ENCODE results near the gene SLC25A3. TPM values are rescaled to one million over a fixed set of nuclear protein-coding genes. Genes with fewer than 3 reads are reported as not detected.

Gene SLC25A3
- total RNA-seq, 2 donors from 2014 or later = 522 to 531 TPM

DNA sequence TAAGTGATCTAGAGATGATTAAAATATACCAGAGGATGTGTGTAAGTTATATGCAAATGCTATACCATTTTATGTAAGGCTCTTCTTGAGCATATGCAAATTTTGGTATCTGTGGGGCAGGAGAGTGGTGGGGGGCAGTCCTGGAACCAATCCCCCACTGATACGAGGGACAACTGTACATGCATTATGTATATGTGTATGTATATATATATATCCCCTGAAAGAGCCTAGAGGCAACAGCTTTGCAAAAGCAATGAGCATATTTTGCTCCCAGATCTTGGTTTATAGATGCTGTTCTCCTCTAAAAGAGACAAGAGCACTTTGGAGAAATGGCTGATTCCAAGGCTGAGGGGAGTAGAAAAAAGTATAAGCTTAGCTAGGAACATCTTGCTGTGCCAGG is 12.4 kb upstream of the SLC25A3 start:
- H3K9me3 Mint-ChIP-seq = peaks cover 3% of the 10 kb centered on the region

DNA sequence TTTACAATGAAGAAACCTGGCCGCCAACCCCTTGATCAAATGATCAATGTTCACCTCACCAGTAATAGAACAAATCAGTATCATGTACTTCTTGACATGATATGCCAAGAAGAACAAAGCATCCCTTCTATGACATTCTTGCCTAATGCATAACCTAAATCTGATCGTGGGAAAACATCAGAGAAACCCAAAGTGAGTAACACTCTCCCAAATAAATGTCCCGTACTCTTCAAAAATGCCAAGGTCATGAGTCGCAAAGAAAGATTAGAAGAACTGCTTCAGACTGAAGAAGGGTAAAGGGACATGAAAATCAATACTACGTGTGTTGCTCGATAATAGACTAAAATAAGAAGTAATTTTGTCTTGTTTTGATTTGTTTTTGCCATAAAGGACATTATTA is 11.4 kb upstream of the SLC25A3 start:
- no peak overlapping the region for H3K9ac ChIP-seq (ENCODE audit: extremely low read depth, low read length, poor library complexity, severe bottlenecking)
- no peaks in the 10 kb centered on the region for H3K4me1 ChIP-seq (ENCODE audit: control insufficient read depth, insufficient read depth, low read length)
- Mint-ChIP-seq H3K27ac (no peak overlapping the region), H3K9me3 (no peaks in the 10 kb centered on the region), H3K36me3 (ENCODE audit: low read depth) (no peaks in the 10 kb centered on the region), H3K27me3 (ENCODE audit: insufficient read depth) (no peaks in the 10 kb centered on the region), H3K4me3 (no peak overlapping the region), H3K4me1 (peaks cover 3% of the 10 kb centered on the region)
- no peak overlapping the region for H3K4me3 ChIP-seq (ENCODE audit: low read length)
- H3K27ac ChIP-seq (ENCODE audit: low read depth, low read length) = no peak overlapping the region
- no peaks in the 10 kb centered on the region for H3K36me3 ChIP-seq (ENCODE audit: control insufficient read depth, insufficient read depth, low read length)
- WGBS, 2 experiments (ENCODE audit: insufficient coverage in 1 of 2, insufficient read length in 1 of 2) = 90 to 92% methylated on average over 5 to 6 of the region's 6 CpGs
- no peak for DNase-seq
- TF ChIP-seq, protein P1, sequence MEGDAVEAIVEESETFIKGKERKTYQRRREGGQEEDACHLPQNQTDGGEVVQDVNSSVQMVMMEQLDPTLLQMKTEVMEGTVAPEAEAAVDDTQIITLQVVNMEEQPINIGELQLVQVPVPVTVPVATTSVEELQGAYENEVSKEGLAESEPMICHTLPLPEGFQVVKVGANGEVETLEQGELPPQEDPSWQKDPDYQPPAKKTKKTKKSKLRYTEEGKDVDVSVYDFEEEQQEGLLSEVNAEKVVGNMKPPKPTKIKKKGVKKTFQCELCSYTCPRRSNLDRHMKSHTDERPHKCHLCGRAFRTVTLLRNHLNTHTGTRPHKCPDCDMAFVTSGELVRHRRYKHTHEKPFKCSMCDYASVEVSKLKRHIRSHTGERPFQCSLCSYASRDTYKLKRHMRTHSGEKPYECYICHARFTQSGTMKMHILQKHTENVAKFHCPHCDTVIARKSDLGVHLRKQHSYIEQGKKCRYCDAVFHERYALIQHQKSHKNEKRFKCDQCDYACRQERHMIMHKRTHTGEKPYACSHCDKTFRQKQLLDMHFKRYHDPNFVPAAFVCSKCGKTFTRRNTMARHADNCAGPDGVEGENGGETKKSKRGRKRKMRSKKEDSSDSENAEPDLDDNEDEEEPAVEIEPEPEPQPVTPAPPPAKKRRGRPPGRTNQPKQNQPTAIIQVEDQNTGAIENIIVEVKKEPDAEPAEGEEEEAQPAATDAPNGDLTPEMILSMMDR (conservative IDR thresholded peaks at IDR 0.05) = no peak
- H3K27me3 ChIP-seq (ENCODE audit: control insufficient read depth, insufficient read depth, low read length, poor library complexity, severe bottlenecking) = no peaks in the 10 kb centered on the region
- H3K9me3 ChIP-seq (ENCODE audit: control insufficient read depth, low read length) = no peaks in the 10 kb centered on the region

More for the DNA sequence above, 12.4 kb upstream of the SLC25A3 start:
- Mint-ChIP-seq H3K27me3 (ENCODE audit: insufficient read depth) (no peaks in the 10 kb centered on the region), H3K27ac (no peak overlapping the region), H3K4me1 (peaks cover 3% of the 10 kb centered on the region), H3K4me3 (no peak overlapping the region), H3K36me3 (ENCODE audit: low read depth) (no peaks in the 10 kb centered on the region)
- TF ChIP-seq, protein P1 (conservative IDR thresholded peaks at IDR 0.05) = no peak
- no peak for DNase-seq
- Histone ChIP-seq H3K9ac (ENCODE audit: extremely low read depth, low read length, poor library complexity, severe bottlenecking) (no peak overlapping the region), H3K36me3 (ENCODE audit: control insufficient read depth, insufficient read depth, low read length) (no peaks in the 10 kb centered on the region), H3K27ac (ENCODE audit: low read depth, low read length) (no peak overlapping the region), H3K4me3 (ENCODE audit: low read length) (no peak overlapping the region), H3K27me3 (ENCODE audit: control insufficient read depth, insufficient read depth, low read length, poor library complexity, severe bottlenecking) (no peaks in the 10 kb centered on the region), H3K9me3 (ENCODE audit: control insufficient read depth, low read length) (no peaks in the 10 kb centered on the region), H3K4me1 (ENCODE audit: control insufficient read depth, insufficient read depth, low read length) (no peaks in the 10 kb centered on the region)
- WGBS, 2 experiments (ENCODE audit: insufficient coverage in 1 of 2, insufficient read length in 1 of 2) = 100% methylated on average over 1 of the region's 1 CpG; no CpG with 5 or more reads in 1 of the 2 experiments

DNA sequence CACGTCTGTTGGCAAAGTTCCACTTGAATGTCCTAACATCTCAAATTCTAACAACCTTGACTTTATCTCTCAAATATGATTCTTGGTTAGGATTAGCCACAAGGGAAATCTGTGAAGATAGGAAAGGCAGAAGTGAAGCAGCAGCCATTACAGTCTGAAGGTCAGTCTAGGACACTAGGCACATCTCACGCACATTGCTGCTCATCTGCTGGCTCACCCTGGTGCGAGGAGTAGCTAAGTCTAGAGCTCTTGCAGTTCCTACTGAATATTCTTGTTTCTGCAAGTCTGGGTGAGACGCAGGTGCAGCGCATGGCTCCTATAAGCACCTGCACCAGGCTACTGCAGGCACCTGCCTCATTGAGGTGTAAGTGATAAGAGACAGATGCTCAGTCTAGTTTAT is 6.4 kb upstream of the SLC25A3 start:
- no peaks in the 10 kb centered on the region for H3K36me3 ChIP-seq (ENCODE audit: control insufficient read depth, insufficient read depth, low read length)
- H3K9me3 Mint-ChIP-seq = no peaks in the 10 kb centered on the region
- H3K9ac ChIP-seq (ENCODE audit: extremely low read depth, low read length, poor library complexity, severe bottlenecking) = no peak overlapping the region
- no peaks in the 10 kb centered on the region for H3K27me3 Mint-ChIP-seq (ENCODE audit: insufficient read depth)
- H3K27ac Mint-ChIP-seq = no peak overlapping the region
- no peaks in the 10 kb centered on the region for H3K27me3 ChIP-seq (ENCODE audit: control insufficient read depth, insufficient read depth, low read length, poor library complexity, severe bottlenecking)
- H3K36me3 Mint-ChIP-seq (ENCODE audit: low read depth) = no peaks in the 10 kb centered on the region
- no peak overlapping the region for H3K27ac ChIP-seq (ENCODE audit: low read depth, low read length)
- WGBS, 2 experiments (ENCODE audit: insufficient coverage in 1 of 2, insufficient read length in 1 of 2) = 96 to 97% methylated on average over 5 of the region's 5 CpGs
- no peaks in the 10 kb centered on the region for H3K4me1 ChIP-seq (ENCODE audit: control insufficient read depth, insufficient read depth, low read length)
- peak; percentile 36 for DNase-seq
- no peaks in the 10 kb centered on the region for H3K9me3 ChIP-seq (ENCODE audit: control insufficient read depth, low read length)
- TF ChIP-seq, protein P1 (conservative IDR thresholded peaks at IDR 0.05) = no peak
- H3K4me1 Mint-ChIP-seq = no peaks in the 10 kb centered on the region
- H3K4me3 ChIP-seq (ENCODE audit: low read length) = no peak overlapping the region
- H3K4me3 Mint-ChIP-seq = no peak overlapping the region

All from endodermal cell (in vitro differentiated cells).